GM18499 (cell line): ENCODE data around the gene SIAH2.
"Not testable (repeated sequence)": the region's sequence is repeated elsewhere in the genome, so short reads cannot be mapped to it uniquely, and the experiment has no call there.

Source experiments
- ATAC-seq: cut with Tn5 transposase; IDR thresholded peaks from one replicate; pipeline ENCODE4 v1.9.1; 2021; ENCODE audit warnings: moderate number of reproducible peaks; ENCODE audit not compliant: insufficient read depth, unreplicated experiment

SIAH2 gene

GRCh38 chr3:150763122-150763840 lies at the start of gene SIAH2:
TSS of gene SIAH2 (minus strand) at chr3:150763169. CDS start at chr3:150762849, 320 bp downstream.
- peak; percentile 24 for ATAC-seq

- ATAC-seq = no peak
Observed at GRCh38 chr3:150811984-150812383, 49.0 kb upstream of the SIAH2 start.

GRCh38 chr3:150810641-150811040 lies 47.7 kb upstream of the SIAH2 start:
- ATAC-seq = no peak

GRCh38 chr3:150806185-150806835 lies 43.3 kb upstream of the SIAH2 start:
- no peak for ATAC-seq

GRCh38 chr3:150805354-150805753 lies 42.4 kb upstream of the SIAH2 start:
- no peak for ATAC-seq

GRCh38 chr3:150803440-150803985 lies 40.5 kb upstream of the SIAH2 start:
- ATAC-seq = no peak

GRCh38 chr3:150800722-150801121 lies 37.8 kb upstream of the SIAH2 start:
- ATAC-seq = no peak

GRCh38 chr3:150798122-150798618 lies 35.2 kb upstream of the SIAH2 start:
- no peak for ATAC-seq

GRCh38 chr3:150797155-150797554 lies 34.2 kb upstream of the SIAH2 start:
- ATAC-seq = no peak

- not testable (repeated sequence) for ATAC-seq
Observed at GRCh38 chr3:150796527-150796926, 33.6 kb upstream of the SIAH2 start.

- no peak for ATAC-seq
Observed at GRCh38 chr3:150793641-150794040, 30.7 kb upstream of the SIAH2 start.

GRCh38 chr3:150790629-150791028 lies 27.7 kb upstream of the SIAH2 start:
- ATAC-seq = no peak

- ATAC-seq = no peak
Observed at GRCh38 chr3:150789451-150789850, 26.5 kb upstream of the SIAH2 start.

- no peak for ATAC-seq
Observed at GRCh38 chr3:150787741-150788370, 24.9 kb upstream of the SIAH2 start.

- no peak for ATAC-seq
Observed at GRCh38 chr3:150786791-150787190, 23.8 kb upstream of the SIAH2 start.

- no peak for ATAC-seq
Observed at GRCh38 chr3:150784747-150785125, 21.8 kb upstream of the SIAH2 start.

- ATAC-seq = peak; percentile 64
Observed at GRCh38 chr3:150783920-150784746, 21.2 kb upstream of the SIAH2 start.

GRCh38 chr3:150783316-150783715 lies 20.3 kb upstream of the SIAH2 start:
- no peak for ATAC-seq

- ATAC-seq = no peak
Observed at GRCh38 chr3:150779402-150779858, 16.5 kb upstream of the SIAH2 start.

GRCh38 chr3:150778793-150779401 lies 15.9 kb upstream of the SIAH2 start:
- no peak for ATAC-seq
